ENCODE measurements around the gene TRAF7.
"Not testable (repeated sequence)": the region's sequence is repeated elsewhere in the genome, so short reads cannot be mapped to it uniquely, and the experiment has no call there.

TRAF7 gene

GRCh38 chr16:2200313-2200712, 44.7 kb downstream of the TRAF7 start:
- in situ Hi-C loops (cut with MboI; ENCODE audit: low sequenced_read_pairs, unreplicated experiment), result no loop called here
- no peak for TF ChIP-seq CTCF (IDR thresholded peaks at IDR 0.05; ENCODE audit: borderline replicate concordance, control extremely low read depth, extremely low read depth, insufficient read depth, missing control alignments)

GRCh38 chr16:2203119-2203688, 47.6 kb downstream of the TRAF7 start:
- in situ Hi-C loops (cut with MboI; ENCODE audit: low sequenced_read_pairs, unreplicated experiment); DNase-seq (ENCODE audit: low spot score): not testable (repeated sequence)

More at GRCh38 chr16:2200313-2200712, 44.7 kb downstream of the TRAF7 start:
- DNase-seq (ENCODE audit: low spot score), result no peak

GRCh38 chr16:2204416-2205103, 49.0 kb downstream of the TRAF7 start:
- in situ Hi-C loops (cut with MboI; ENCODE audit: low sequenced_read_pairs, unreplicated experiment), result no loop called here
- no peak for TF ChIP-seq CTCF (IDR thresholded peaks at IDR 0.05; ENCODE audit: borderline replicate concordance, control extremely low read depth, extremely low read depth, insufficient read depth, missing control alignments)

GRCh38 chr16:2205104-2205966, 49.8 kb downstream of the TRAF7 start, which contains the start of gene MLST8:
Gene MLST8 (plus strand): TSS chr16:2205454. CDS start chr16:2206086, 632 bp downstream.
- peak; percentile 99 for DNase-seq (ENCODE audit: low spot score)
- in situ Hi-C loops (cut with MboI; ENCODE audit: low sequenced_read_pairs, unreplicated experiment), result no loop called here
- TF ChIP-seq CTCF (IDR thresholded peaks at IDR 0.05; ENCODE audit: borderline replicate concordance, control extremely low read depth, extremely low read depth, insufficient read depth, missing control alignments), result no peak

More at GRCh38 chr16:2204416-2205103, 49.0 kb downstream of the TRAF7 start:
- DNase-seq (ENCODE audit: low spot score), result no peak

- in situ Hi-C loops (cut with MboI; ENCODE audit: low sequenced_read_pairs, unreplicated experiment), result no loop called here
- DNase-seq (ENCODE audit: low spot score), result no peak
- no peak for TF ChIP-seq CTCF (IDR thresholded peaks at IDR 0.05; ENCODE audit: borderline replicate concordance, control extremely low read depth, extremely low read depth, insufficient read depth, missing control alignments)
Measured at GRCh38 chr16:2205967-2206313, 50.4 kb downstream of the TRAF7 start.

- in situ Hi-C loops (cut with MboI; ENCODE audit: low sequenced_read_pairs, unreplicated experiment), result no loop called here
- no peak for TF ChIP-seq CTCF (IDR thresholded peaks at IDR 0.05; ENCODE audit: borderline replicate concordance, control extremely low read depth, extremely low read depth, insufficient read depth, missing control alignments)
- DNase-seq (ENCODE audit: low spot score), result no peak
Measured at GRCh38 chr16:2206420-2206779, 50.8 kb downstream of the TRAF7 start.
